Stimulated activated CD8-positive, alpha-beta memory T cell treated with anti-CD3 and anti-CD28 coated beads, Interleukin-15, amount 100 ng/mL, for 24 hours (primary cell): Measurements from ENCODE around the gene CDCA5.

Experiments
- DNase-seq: peaks from one replicate; pipeline ENCODE4 v3.0.0-alpha.2; 2020; ENCODE audit warnings: low read depth

Gene CDCA5

GRCh38 chr11:65107078-65107477 lies 23.2 kb upstream of the CDCA5 start:
- no peak for DNase-seq

GRCh38 chr11:65104628-65105027 lies 20.8 kb upstream of the CDCA5 start:
- DNase-seq = no peak

- no peak for DNase-seq
Observed at GRCh38 chr11:65103476-65103875, 19.6 kb upstream of the CDCA5 start.

- DNase-seq = no peak
Observed at GRCh38 chr11:65102142-65103095, 18.6 kb upstream of the CDCA5 start.

GRCh38 chr11:65100674-65101350 lies 17.0 kb upstream of the CDCA5 start:
- no peak for DNase-seq

GRCh38 chr11:65096926-65097325 lies 13.1 kb upstream of the CDCA5 start:
- DNase-seq = no peak

- DNase-seq = peak; percentile 56
Observed at GRCh38 chr11:65095974-65096806, 12.3 kb upstream of the CDCA5 start, which contains the start of gene VPS51. Gene VPS51 (plus strand): TSS chr11:65096214. CDS start chr11:65096251, 37 bp downstream.

GRCh38 chr11:65095427-65095826 lies 11.6 kb upstream of the CDCA5 start:
- DNase-seq = no peak

GRCh38 chr11:65090628-65091027 lies 6.8 kb upstream of the CDCA5 start:
- DNase-seq = no peak

GRCh38 chr11:65089621-65090020 lies 5.8 kb upstream of the CDCA5 start:
- no peak for DNase-seq

- DNase-seq = no peak
Observed at GRCh38 chr11:65087827-65088226, 4.0 kb upstream of the CDCA5 start.

GRCh38 chr11:65087216-65087615 lies 3.4 kb upstream of the CDCA5 start:
- no peak for DNase-seq

GRCh38 chr11:65086809-65087208 lies 3.0 kb upstream of the CDCA5 start:
- DNase-seq = no peak

GRCh38 chr11:65085446-65085845 lies 1.6 kb upstream of the CDCA5 start:
- no peak for DNase-seq

- DNase-seq = no peak
Observed at GRCh38 chr11:65084598-65085375, 947 bp upstream of the CDCA5 start.

- DNase-seq = no peak
Observed at GRCh38 chr11:65083134-65083833, 556 bp downstream of the CDCA5 start.

GRCh38 chr11:65078786-65079342 lies 5.0 kb downstream of the CDCA5 start:
- DNase-seq = no peak

- peak; percentile 23 for DNase-seq
Observed at GRCh38 chr11:65078151-65078550, 5.7 kb downstream of the CDCA5 start.

GRCh38 chr11:65077451-65077850 lies 6.4 kb downstream of the CDCA5 start:
- no peak for DNase-seq

GRCh38 chr11:65072631-65072966 lies 11.2 kb downstream of the CDCA5 start:
- DNase-seq = no peak
